ENCODE data around the gene DHH. TPM values are rescaled to one million over a fixed set of nuclear protein-coding genes. Genes with fewer than 3 reads are reported as not detected.

The DHH gene
- total RNA-seq, 1 experiment from 2014 or later = 0.15 TPM

DNA sequence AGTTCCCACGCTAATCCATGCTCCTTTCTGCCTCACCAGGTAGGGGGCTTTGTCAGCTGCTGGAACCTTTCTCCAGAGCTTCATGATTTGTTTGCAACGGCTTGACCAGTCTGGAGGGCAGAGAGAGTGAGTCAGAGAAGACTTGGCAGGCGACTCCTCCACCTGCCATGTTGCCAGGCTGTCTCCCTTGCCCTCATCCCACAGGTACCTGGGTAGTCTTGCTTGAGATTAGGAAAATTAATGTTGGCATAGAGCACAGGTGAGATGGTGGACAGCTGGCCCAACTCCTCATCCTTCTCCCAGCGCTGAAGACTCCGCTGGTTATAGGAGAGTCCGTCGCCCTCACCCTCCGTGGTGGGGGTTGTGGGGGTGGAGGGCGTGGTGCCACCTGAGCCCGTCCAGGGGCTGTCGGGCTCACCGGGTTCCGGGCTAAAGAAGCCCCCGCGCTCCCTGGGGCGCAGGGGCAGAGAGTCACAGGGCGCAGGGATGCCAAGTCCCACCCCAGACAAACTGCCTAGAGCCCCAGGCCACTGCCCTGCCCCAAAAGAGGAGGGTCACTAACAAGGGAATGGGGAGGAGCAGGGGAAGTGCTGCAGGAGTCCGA is 52.6 kb downstream of the DHH start:
- H3K4me1 Mint-ChIP-seq = no peaks in the 10 kb centered on the region
- H3K9me3 Mint-ChIP-seq = no peaks in the 10 kb centered on the region
- CTCF ChIA-PET = interaction anchor here (0.9 to 1.4 kb wide), 2 partner anchors 22 kb away, joined by 3 to 4 read pairs; no protein-coding TSS in a partner anchor
- no peak for ATAC-seq
- no peaks in the 10 kb centered on the region for H3K27me3 Mint-ChIP-seq (ENCODE audit: low read depth)
- TF ChIP-seq, protein P1, sequence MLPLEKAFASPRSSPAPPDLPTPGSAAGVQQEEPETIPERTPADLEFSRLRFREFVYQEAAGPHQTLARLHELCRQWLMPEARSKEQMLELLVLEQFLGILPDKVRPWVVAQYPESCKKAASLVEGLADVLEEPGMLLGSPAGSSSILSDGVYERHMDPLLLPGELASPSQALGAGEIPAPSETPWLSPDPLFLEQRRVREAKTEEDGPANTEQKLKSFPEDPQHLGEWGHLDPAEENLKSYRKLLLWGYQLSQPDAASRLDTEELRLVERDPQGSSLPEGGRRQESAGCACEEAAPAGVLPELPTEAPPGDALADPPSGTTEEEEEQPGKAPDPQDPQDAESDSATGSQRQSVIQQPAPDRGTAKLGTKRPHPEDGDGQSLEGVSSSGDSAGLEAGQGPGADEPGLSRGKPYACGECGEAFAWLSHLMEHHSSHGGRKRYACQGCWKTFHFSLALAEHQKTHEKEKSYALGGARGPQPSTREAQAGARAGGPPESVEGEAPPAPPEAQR (CRISPR knock-in tag; IDR thresholded peaks at IDR 0.05) = no peak
- TF ChIP-seq ELF4 (CRISPR knock-in tag; IDR thresholded peaks at IDR 0.05; ENCODE audit: low read depth) (no peak), ZNF416 (CRISPR knock-in tag; IDR thresholded peaks at IDR 0.05) (no peak), SP1 (CRISPR knock-in tag; conservative IDR thresholded peaks at IDR 0.05) (no peak), ZBTB21 (CRISPR knock-in tag; IDR thresholded peaks at IDR 0.05; ENCODE audit: borderline replicate concordance) (no peak), GTF2I (CRISPR knock-in tag; conservative IDR thresholded peaks at IDR 0.05) (no peak)
- TF ChIP-seq, protein P2, sequence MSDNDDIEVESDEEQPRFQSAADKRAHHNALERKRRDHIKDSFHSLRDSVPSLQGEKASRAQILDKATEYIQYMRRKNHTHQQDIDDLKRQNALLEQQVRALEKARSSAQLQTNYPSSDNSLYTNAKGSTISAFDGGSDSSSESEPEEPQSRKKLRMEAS (CRISPR knock-in tag; IDR thresholded peaks at IDR 0.05) = no peak
- TF ChIP-seq, protein P3, sequence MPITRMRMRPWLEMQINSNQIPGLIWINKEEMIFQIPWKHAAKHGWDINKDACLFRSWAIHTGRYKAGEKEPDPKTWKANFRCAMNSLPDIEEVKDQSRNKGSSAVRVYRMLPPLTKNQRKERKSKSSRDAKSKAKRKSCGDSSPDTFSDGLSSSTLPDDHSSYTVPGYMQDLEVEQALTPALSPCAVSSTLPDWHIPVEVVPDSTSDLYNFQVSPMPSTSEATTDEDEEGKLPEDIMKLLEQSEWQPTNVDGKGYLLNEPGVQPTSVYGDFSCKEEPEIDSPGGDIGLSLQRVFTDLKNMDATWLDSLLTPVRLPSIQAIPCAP (CRISPR knock-in tag; IDR thresholded peaks at IDR 0.05) = no peak
- H3K27ac Mint-ChIP-seq = no peak overlapping the region
- H3K4me3 Mint-ChIP-seq = no peak overlapping the region
- H3K36me3 Mint-ChIP-seq = peaks cover 74% of the 10 kb centered on the region
- no peak for DNase-seq (ENCODE audit: low spot score)
- POLR2A ChIA-PET = interaction anchor here (1.6 kb wide), 1 partner anchor 12 kb away, joined by 3 read pairs; no protein-coding TSS in a partner anchor

DNA sequence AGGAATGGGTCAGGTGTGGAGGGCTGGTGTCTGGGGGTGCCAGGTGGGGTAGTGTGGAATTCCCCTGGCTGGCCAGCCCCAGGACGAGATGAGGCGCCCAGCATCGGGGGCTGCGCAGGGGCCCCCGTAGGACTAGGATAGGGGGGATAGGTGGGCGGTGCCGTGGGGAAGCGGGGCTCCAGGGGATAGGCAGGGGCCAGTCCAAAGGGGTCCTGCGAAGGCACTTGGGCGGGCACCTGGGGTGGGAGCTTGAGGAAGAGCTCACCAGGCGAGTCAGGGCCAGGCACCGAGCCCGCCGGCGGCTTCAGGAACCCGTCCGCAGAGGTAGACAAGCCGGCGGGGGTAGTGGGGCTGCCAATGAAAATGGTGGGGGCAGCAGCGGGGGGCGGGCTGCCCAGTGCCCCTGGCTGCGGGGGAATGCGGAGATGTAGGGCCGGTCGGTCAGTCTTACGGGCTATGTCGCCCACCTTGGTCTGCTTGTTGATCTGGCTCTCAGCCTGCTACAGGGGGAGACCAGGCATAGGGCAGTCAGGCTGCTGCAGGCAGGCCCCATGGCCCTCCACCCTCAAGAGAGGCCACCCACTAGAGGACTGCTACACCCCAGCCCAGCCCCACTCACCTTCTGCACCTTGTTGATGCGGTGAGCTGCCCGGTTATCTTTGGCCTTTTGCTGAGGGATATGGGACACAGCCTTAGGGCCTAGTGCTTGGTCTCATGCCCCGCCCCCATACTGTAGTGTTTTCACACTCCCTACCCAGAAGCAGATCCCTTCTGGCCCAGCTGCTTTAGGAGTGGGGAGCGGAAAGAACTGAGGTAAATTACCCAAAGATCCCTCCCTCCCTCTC is 53.3 kb downstream of the DHH start:
- DNase-seq (ENCODE audit: low spot score) = no peak
- TF ChIP-seq NFYB (CRISPR knock-in tag; conservative IDR thresholded peaks at IDR 0.05; ENCODE audit: low read depth) (no peak), GTF2I (CRISPR knock-in tag; conservative IDR thresholded peaks at IDR 0.05) (no peak), NR3C1 (CRISPR knock-in tag; conservative IDR thresholded peaks at IDR 0.05; ENCODE audit: low read depth) (no peak), ETV6 (CRISPR knock-in tag; IDR thresholded peaks at IDR 0.05) (no peak), ZNF423 (CRISPR knock-in tag; IDR thresholded peaks at IDR 0.05) (no peak), MXD4 (CRISPR knock-in tag; IDR thresholded peaks at IDR 0.05; ENCODE audit: borderline replicate concordance) (no peak), ELF4 (CRISPR knock-in tag; IDR thresholded peaks at IDR 0.05; ENCODE audit: low read depth) (no peak), EMX1 (CRISPR knock-in tag; IDR thresholded peaks at IDR 0.05) (no peak), ZNF263 (CRISPR knock-in tag; IDR thresholded peaks at IDR 0.05; ENCODE audit: low read depth) (no peak), PRRX2 (CRISPR knock-in tag; IDR thresholded peaks at IDR 0.05) (no peak), ZNF396 (CRISPR knock-in tag; IDR thresholded peaks at IDR 0.05; ENCODE audit: borderline replicate concordance) (no peak), KAT7 (CRISPR knock-in tag; IDR thresholded peaks at IDR 0.05; ENCODE audit: borderline replicate concordance) (no peak), CREB1 (CRISPR knock-in tag; IDR thresholded peaks at IDR 0.05) (no peak), FOXJ3 (CRISPR knock-in tag; IDR thresholded peaks at IDR 0.05; ENCODE audit: borderline replicate concordance) (no peak)
- TF ChIP-seq, protein P4, sequence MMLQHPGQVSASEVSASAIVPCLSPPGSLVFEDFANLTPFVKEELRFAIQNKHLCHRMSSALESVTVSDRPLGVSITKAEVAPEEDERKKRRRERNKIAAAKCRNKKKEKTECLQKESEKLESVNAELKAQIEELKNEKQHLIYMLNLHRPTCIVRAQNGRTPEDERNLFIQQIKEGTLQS (CRISPR knock-in tag; conservative IDR thresholded peaks at IDR 0.05) = no peak
- TF ChIP-seq, protein P5, sequence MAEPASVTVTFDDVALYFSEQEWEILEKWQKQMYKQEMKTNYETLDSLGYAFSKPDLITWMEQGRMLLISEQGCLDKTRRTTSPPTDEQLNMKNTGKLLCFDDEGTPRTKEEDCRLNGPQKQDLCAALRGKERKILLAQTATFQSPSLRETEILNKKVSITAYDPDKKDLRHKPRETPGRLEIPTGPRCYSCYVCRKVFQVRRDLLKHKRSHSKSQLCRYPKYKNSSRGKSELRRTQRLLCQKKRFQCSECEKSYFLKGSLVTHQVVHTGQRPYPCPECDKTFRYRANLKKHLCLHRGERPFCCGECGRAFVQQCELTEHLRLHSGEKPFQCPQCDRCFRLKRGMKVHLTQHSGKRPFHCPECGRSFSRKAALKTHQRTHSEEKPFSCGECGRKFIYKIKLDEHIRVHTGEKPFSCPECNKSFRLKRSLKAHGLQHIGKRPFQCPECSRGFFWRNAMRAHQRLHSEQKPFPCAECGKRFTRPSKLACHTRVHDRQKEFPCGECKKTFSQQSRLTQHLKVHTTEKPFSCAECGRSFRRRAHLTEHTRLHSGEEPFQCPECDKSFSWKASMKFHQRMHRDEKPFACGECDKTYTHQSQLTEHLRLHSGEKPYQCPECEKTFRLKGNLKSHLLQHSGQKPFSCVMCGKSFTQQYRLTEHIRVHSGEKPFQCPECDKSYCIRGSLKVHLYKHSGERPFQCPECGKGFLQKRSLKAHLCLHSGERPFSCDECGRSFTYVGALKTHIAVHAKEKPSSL (CRISPR knock-in tag; conservative IDR thresholded peaks at IDR 0.05) = no peak
- TF ChIP-seq, protein P6, sequence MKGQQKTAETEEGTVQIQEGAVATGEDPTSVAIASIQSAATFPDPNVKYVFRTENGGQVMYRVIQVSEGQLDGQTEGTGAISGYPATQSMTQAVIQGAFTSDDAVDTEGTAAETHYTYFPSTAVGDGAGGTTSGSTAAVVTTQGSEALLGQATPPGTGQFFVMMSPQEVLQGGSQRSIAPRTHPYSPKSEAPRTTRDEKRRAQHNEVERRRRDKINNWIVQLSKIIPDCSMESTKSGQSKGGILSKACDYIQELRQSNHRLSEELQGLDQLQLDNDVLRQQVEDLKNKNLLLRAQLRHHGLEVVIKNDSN (CRISPR knock-in tag; IDR thresholded peaks at IDR 0.05) = no peak
- TF ChIP-seq, protein P7, sequence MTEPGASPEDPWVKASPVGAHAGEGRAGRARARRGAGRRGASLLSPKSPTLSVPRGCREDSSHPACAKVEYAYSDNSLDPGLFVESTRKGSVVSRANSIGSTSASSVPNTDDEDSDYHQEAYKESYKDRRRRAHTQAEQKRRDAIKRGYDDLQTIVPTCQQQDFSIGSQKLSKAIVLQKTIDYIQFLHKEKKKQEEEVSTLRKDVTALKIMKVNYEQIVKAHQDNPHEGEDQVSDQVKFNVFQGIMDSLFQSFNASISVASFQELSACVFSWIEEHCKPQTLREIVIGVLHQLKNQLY (CRISPR knock-in tag; IDR thresholded peaks at IDR 0.05) = no peak
- TF ChIP-seq, protein P8, sequence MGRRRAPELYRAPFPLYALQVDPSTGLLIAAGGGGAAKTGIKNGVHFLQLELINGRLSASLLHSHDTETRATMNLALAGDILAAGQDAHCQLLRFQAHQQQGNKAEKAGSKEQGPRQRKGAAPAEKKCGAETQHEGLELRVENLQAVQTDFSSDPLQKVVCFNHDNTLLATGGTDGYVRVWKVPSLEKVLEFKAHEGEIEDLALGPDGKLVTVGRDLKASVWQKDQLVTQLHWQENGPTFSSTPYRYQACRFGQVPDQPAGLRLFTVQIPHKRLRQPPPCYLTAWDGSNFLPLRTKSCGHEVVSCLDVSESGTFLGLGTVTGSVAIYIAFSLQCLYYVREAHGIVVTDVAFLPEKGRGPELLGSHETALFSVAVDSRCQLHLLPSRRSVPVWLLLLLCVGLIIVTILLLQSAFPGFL (CRISPR knock-in tag; IDR thresholded peaks at IDR 0.05; ENCODE audit: borderline replicate concordance) = no peak

More for the DNA sequence above, 53.3 kb downstream of the DHH start:
- H3K9me3 Mint-ChIP-seq = no peaks in the 10 kb centered on the region
- H3K4me1 Mint-ChIP-seq = no peaks in the 10 kb centered on the region
- peaks cover 72% of the 10 kb centered on the region for H3K36me3 Mint-ChIP-seq
- H3K27me3 Mint-ChIP-seq (ENCODE audit: low read depth) = no peaks in the 10 kb centered on the region
- CTCF ChIA-PET = interaction anchor here (0.9 to 1.4 kb wide), 3 partner anchors 21 to 23 kb away, joined by 3 to 5 read pairs (median 4); no protein-coding TSS in a partner anchor
- H3K4me3 Mint-ChIP-seq = no peak overlapping the region
- no peak for ATAC-seq
- POLR2A ChIA-PET = interaction anchor here (1.6 kb wide), 1 partner anchor 11 kb away, joined by 3 read pairs; no protein-coding TSS in a partner anchor
- no peak overlapping the region for H3K27ac Mint-ChIP-seq
